Tibial nerve (tissue), 4 donors: ENCODE results near the gene DPH2.

ENCODE experiments used
- EP300 ChIP-seq, 2 donors: sonication (generic); formaldehyde crosslinking; IDR thresholded peaks; one replicate each; pipeline ENCODE4 v1.6.1; 2017; ENCODE audit warnings: antibody characterized with exemption in 2 of 2, mild to moderate bottlenecking in 1 of 2
- TF ChIP-seq, protein P1 (sequence below), 5 experiments: fragments of 200-600 bp in 3 of 5; fragments of 450-650 bp in 2 of 5; sonication (generic) in 3 of 5; IDR thresholded peaks; one replicate each; pipeline ENCODE4 v1.5.1; 2016 to 2019; ENCODE audit warnings: antibody characterized with exemption in 5 of 5, mild to moderate bottlenecking in 3 of 5, moderate library complexity in 2 of 5

DNA sequence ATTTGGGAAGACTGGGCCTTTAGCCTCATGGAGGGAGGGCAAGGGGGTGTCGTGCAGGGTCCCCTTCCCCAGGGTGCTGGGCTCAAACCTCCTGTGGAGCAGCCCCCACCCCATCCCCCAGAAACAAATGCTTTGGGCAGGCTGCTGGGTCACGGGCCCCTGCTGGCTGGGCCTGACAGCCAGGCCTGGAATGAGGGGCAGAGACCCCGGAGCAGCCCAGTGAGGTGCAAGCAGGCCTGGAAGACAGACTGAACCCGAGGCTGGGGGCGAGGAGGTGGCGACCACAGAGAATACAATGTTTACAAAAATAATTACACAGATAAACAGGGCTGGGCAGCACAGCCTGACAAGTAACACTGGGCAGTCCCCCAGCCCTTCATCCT lies 26.9 kb downstream of the DPH2 start:
- no peak for TF ChIP-seq EP300 (IDR thresholded peaks at IDR 0.05)
- TF ChIP-seq, protein P1, sequence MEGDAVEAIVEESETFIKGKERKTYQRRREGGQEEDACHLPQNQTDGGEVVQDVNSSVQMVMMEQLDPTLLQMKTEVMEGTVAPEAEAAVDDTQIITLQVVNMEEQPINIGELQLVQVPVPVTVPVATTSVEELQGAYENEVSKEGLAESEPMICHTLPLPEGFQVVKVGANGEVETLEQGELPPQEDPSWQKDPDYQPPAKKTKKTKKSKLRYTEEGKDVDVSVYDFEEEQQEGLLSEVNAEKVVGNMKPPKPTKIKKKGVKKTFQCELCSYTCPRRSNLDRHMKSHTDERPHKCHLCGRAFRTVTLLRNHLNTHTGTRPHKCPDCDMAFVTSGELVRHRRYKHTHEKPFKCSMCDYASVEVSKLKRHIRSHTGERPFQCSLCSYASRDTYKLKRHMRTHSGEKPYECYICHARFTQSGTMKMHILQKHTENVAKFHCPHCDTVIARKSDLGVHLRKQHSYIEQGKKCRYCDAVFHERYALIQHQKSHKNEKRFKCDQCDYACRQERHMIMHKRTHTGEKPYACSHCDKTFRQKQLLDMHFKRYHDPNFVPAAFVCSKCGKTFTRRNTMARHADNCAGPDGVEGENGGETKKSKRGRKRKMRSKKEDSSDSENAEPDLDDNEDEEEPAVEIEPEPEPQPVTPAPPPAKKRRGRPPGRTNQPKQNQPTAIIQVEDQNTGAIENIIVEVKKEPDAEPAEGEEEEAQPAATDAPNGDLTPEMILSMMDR (IDR thresholded peaks at IDR 0.05), result no peak
